HG02973 (cell line): ENCODE results near the gene LRP8.

Experiments
- ATAC-seq: cut with Tn5 transposase; IDR thresholded peaks from one replicate; pipeline ENCODE4 v1.9.1; 2021; ENCODE audit warnings: moderate library complexity; ENCODE audit not compliant: unreplicated experiment

Gene LRP8

GRCh38 chr1:53328009-53328461 is at the start of gene LRP8:
TSS of gene LRP8 (minus strand) at chr1:53328070. CDS start at chr1:53327912, 158 bp downstream.
- peak; percentile 31 for ATAC-seq

GRCh38 chr1:53377438-53377841 is 49.6 kb upstream of the LRP8 start:
- ATAC-seq: no peak

DNA sequence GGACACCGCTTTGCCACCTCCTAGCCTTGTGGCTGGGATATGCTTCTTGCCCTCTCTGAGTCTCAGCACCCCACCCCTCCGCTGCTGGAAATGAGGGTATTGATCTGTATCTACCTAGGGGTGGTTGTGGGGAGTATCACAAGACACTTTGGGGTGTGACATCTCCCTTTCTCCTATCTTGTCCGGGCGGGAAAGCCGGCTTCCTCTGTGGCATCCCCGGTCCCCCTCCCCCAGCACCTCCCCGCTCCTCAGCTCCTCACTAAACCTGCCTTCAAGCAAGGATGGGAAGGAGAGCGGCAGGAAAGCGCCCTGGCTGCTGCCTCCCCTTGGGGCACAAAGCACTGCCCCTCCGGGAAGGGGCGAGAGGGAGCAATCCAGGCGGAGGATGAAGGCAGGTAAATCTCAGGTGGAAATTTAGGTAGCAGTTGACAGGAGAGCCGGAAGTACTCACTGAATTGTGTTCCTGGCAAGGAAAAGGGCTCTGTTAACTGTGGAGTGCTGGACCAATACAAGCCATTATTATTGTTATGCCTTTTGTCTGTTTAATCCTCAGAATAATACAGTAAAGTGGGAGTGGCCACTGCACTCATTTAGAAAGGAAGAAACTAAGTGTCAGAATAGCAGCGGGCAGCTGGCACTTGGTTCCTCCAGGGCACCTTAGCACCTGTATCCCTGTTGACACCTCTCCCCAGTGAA is 49.0 kb upstream of the LRP8 start:
- no peak for ATAC-seq

- no peak for ATAC-seq
Measured at GRCh38 chr1:53376041-53376461, 48.2 kb upstream of the LRP8 start.

GRCh38 chr1:53375440-53375839 is 47.6 kb upstream of the LRP8 start:
- ATAC-seq: no peak

- no peak for ATAC-seq
Measured at GRCh38 chr1:53373246-53373645, 45.4 kb upstream of the LRP8 start.

- ATAC-seq: no peak
Measured at GRCh38 chr1:53372501-53372951, 44.7 kb upstream of the LRP8 start.

GRCh38 chr1:53371851-53372250 is 44.0 kb upstream of the LRP8 start:
- no peak for ATAC-seq

- no peak for ATAC-seq
Measured at GRCh38 chr1:53371121-53371666, 43.3 kb upstream of the LRP8 start.

- ATAC-seq: no peak
Measured at GRCh38 chr1:53370369-53370961, 42.6 kb upstream of the LRP8 start.

GRCh38 chr1:53369761-53370160 is 41.9 kb upstream of the LRP8 start:
- no peak for ATAC-seq

DNA sequence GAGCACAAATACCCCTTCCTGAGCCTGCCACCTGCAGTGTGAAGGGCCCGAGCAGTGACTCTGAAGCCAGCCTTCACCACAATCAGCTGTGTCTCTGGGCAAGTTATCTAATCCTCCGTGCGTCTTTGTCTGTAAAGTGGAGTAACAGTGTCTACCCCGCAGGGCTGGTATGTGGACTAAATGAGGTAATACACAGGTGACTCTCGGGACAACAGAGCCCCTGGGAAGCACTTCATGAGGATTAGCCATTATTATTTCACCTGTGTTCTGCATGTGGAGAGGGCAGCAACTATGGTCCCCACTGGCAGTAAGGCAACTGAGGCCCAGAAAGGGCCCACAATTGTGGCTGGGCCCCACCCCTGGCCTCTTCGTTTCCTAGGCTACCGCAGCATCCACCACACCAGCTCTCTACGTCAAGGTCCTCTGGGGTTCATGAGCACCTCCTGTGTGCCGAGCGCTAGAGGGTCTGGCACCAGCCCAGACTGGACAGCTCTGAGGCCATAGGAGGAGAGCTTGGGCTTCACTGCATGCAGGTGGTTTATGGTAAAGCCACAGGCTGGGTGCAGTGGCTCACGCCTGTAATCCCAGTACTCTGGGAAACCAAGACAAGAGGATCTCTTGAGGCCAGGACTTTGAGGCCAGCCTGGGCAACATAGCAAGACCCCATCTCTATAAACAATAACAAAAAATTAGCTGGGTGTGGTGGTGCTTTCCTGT is 41.3 kb upstream of the LRP8 start:
- ATAC-seq: no peak

DNA sequence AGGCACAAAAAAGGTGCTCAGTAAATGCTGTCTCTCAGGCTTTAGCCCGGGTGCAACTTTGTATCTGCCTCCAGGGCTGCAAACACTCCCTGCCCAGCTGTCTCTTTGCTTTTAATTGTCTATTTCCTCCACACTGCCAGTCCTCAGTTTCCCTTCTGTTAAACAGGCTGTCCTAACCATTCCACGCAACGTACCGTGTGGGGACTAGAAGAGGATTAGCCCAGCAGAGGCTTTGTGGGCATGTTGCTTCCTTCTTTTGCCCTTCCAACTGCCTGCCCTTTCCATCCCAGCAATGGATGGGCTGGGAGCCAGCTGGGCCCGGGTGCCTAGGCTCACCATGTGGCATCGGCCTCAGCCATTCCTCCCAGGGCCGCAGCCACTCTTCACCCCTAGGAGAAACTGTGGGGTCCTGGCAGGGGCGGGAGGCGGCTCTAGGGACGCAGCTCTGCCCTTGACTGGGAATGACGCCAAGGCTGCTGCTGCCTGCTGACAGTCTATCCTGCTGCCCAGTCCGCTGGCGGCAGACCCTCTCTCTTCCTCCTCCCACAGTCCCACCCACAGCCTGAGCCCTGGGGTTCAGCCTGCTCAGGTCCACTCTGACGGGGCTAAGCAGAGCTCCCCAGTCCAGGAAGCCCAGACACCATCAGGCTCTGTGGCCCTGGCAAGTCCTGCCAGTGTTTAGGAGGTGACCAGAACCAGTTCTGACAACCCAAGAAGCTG is 40.6 kb upstream of the LRP8 start:
- no peak for ATAC-seq

DNA sequence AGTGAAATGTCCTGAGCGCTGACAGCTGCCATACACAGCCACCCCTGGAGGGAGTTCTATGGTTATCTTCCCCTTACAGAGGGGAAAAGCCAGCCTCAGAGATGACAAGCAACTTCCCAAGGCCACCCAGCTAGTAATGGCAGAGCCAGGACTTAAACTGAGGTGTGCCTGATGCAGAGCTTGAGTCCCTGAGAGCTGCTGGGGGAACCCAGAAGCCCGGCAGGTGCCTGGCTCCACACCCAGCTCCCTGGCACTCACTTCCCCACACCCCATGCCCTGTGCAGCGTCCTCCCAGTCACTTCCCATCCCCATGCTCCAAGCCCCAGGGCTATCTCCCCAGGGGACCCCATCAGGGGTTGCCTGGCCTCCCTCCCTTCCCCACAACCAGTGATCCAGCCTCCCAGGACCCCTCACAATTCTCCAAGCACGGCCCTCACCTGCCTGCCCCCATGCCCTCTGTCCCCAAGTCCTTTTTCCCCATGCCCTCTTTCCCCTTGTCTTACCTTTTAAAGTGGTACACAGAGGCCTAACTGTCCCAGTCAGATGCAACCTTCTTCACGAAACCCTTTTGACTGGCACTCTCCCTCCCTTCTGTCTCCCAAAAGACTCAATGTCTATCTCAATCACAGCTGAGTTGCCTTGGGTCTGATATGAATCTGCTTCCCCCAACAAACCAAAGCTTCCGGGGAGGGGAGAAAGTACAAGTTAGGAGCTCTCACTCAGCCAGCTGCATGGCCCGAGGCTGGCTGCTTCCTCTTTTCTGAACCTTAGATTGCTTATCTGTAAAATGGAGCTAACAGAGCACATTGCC is 39.8 kb upstream of the LRP8 start:
- peak; percentile 79 for ATAC-seq

GRCh38 chr1:53366901-53367502 is 39.1 kb upstream of the LRP8 start:
- ATAC-seq: no peak

DNA sequence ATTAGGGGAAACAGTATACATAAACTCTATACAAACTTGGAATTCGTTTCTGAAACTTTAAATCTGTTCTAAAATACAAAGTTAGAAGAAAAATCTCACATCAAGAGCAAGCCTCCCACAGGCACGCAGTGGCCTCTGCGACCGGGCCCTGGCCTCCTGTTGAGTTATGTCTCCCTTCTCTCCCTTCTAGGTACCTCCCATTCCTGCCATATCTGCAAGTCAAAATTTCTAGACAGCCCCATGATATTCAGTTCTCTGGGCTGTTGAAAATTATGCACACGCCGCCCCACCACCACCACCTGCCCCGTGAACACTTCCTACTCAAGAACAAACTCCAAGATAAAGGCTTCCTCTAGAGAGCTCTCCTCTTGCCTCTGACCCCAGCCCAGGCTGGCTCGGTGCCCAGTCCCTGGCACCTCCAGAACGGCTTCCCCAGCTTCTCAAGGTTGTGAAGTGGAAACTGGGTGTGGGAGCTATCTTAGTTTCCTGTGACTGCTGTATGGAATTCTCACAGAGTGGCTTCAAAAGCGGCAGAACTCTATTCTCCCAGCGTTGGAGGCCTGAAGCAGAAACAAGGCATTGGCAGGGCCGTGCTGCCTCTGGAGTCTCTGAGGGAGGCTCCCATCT is 37.7 kb upstream of the LRP8 start:
- no peak for ATAC-seq

- no peak for ATAC-seq
Measured at GRCh38 chr1:53362851-53363642, 35.2 kb upstream of the LRP8 start.

- no peak for ATAC-seq
Measured at GRCh38 chr1:53362270-53362669, 34.4 kb upstream of the LRP8 start.
